IPS DF 4.7 (cell line): ENCODE results near the gene AQP4.

Source experiments
- DNase-seq: peaks from one replicate; pipeline ENCODE4 v3.0.0-alpha.2; 2013; ENCODE audit warnings: low spot score; ENCODE audit errors: extremely low read depth

AQP4 gene

GRCh38 chr18:26865557-26865956 lies at the start of gene AQP4:
AQP4 (minus strand) TSS chr18:26865707; CDS start chr18:26865689, 18 bp downstream.
- DNase-seq = no peak

- no peak for DNase-seq
These were observed 46.3 kb upstream of the AQP4 start for GRCh38 chr18:26911840-26912239.

- DNase-seq = no peak
These were observed 44.2 kb upstream of the AQP4 start for GRCh38 chr18:26909599-26910290.

GRCh38 chr18:26908906-26909305 lies 43.4 kb upstream of the AQP4 start:
- no peak for DNase-seq

- DNase-seq = no peak
These were observed 36.8 kb upstream of the AQP4 start for GRCh38 chr18:26902291-26902690.

GRCh38 chr18:26901020-26901419 lies 35.5 kb upstream of the AQP4 start:
- DNase-seq = no peak

- DNase-seq = no peak
These were observed 28.9 kb upstream of the AQP4 start for GRCh38 chr18:26894426-26894825.

- no peak for DNase-seq
These were observed 28.5 kb upstream of the AQP4 start for GRCh38 chr18:26893996-26894395.

- DNase-seq = no peak
These were observed 22.8 kb upstream of the AQP4 start for GRCh38 chr18:26888259-26888658.

GRCh38 chr18:26875040-26875654 lies 9.6 kb upstream of the AQP4 start:
- DNase-seq = no peak

GRCh38 chr18:26874283-26874682 lies 8.8 kb upstream of the AQP4 start:
- no peak for DNase-seq

- no peak for DNase-seq
These were observed 4.1 kb upstream of the AQP4 start for GRCh38 chr18:26869640-26870039.

- DNase-seq = no peak
These were observed 3.6 kb upstream of the AQP4 start for GRCh38 chr18:26868968-26869586.

- no peak for DNase-seq
These were observed 2.0 kb upstream of the AQP4 start for GRCh38 chr18:26867471-26867870.

GRCh38 chr18:26864658-26865057 lies 849 bp downstream of the AQP4 start:
- DNase-seq = no peak

- DNase-seq = no peak
These were observed 1.5 kb downstream of the AQP4 start for GRCh38 chr18:26863921-26864497.

GRCh38 chr18:26863122-26863879 lies 2.2 kb downstream of the AQP4 start:
- no peak for DNase-seq

- no peak for DNase-seq
These were observed 3.4 kb downstream of the AQP4 start for GRCh38 chr18:26862084-26862483.

GRCh38 chr18:26854292-26854881 lies 11.1 kb downstream of the AQP4 start:
- DNase-seq = no peak

- DNase-seq = no peak
These were observed 12.1 kb downstream of the AQP4 start for GRCh38 chr18:26853401-26853800.

GRCh38 chr18:26843760-26844159 lies 21.7 kb downstream of the AQP4 start:
- no peak for DNase-seq
